Amniotic epithelial cell (primary cell): Measurements from ENCODE around the gene CFDP1.
"Not testable (repeated sequence)": the region's sequence is repeated elsewhere in the genome, so short reads cannot be mapped to it uniquely, and the experiment has no call there.

Source experiments
- DNase-seq: peaks from one replicate; pipeline ENCODE4 v3.0.0-alpha.2; 2010; ENCODE audit warnings: low read depth

The CFDP1 gene

DNA sequence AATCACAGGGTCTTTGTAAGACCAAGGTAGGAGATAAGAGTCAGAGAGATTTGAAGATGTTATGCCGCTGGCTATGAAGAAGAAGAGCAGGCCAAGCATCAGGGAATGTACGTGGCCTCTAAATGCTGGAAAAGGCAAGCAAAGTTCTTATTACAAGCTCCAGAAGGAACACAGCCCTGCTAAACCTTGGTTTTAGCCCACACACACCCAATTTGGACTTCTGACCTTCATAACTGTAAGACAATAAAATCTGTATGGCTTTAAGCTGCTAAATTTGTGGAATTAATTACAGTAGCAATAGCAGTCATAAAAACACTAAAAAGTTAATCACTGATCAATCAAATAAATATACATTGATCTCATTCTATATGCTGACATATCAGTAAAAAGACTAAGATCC is 25.1 kb upstream of the CFDP1 start:
- no peak for DNase-seq

DNA sequence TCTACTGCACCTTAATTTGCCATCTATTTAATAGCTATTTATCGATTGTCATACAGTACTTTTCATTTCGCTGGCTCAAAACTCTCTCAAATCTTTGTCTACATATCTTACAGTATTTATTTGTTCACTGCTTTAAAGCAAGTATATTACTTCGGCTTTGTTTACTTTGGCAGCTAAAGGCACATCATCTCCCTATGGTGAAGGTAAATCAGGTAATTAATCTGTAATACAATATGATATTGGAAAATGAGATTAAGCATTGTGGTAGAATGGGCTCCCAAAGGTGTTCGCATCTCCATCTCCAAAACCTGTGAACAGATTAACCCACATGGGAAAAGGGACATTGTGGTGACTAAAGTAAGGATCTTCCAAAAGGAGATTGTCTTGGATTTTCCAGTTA is 24.7 kb upstream of the CFDP1 start:
- no peak for DNase-seq

DNA sequence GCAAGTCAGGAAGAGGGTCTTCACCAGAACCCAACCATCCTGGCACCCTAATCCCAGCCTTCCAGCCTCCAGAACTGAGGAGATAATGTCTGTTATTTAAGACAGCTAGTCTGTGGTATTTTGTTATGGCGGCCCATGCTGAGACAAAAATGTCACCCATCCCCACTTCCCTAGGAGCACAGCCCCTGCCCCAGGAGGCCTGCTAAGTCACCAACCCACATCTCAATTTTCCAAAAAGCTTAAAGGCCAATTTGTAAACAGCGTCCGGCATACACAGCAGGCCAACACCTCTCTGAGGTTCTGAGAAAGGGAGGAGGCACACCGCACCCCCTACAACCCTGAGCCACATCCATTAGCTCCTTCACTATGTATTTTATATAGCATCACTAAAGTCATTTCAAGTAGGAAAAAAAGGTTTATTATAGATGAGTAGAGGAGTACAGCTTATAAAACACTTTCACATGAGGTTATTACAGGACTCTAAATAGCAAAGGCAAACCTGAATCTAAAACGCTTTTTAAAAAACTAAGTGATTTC is 24.2 kb upstream of the CFDP1 start:
- DNase-seq: no peak

DNA sequence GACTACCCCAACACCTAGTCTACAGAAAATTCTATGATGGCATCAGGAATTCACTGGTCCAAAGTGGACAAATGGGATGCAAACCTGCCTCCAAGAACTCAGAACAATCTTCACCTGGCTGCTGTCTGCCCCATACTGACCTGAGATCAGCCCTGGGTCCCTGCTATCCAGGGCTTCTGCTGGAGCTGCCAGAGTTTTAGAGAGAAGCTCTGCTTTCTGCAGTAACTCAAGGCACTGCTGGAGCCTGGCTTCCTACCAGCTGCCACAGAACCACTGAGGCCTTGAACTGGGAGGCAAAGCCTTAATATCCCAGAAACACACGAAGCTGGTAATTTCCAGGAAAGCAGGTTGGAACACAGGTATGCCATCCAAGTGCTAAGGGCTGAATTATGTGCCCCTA is 23.7 kb upstream of the CFDP1 start:
- DNase-seq: no peak

DNA sequence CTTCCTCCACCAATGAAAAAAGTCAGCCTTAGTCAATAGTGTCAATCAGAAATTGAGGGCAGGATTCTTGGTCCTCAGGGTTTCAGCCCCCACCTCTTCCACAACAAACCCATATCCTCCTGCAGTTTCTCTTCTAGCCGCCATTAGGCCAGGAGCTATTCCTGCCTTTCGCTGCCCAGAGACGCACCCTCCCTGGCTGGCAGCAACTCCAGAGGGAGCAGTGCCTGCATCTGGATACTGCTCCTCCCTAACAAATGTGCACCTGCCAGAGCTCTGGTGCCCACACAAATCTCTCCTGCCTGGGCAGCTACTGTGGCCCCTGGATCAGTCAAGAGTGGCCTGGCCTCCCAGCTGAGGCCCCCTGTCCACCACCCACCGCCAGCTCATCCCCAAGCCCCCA is 23.2 kb upstream of the CFDP1 start:
- DNase-seq: not testable (repeated sequence)

DNA sequence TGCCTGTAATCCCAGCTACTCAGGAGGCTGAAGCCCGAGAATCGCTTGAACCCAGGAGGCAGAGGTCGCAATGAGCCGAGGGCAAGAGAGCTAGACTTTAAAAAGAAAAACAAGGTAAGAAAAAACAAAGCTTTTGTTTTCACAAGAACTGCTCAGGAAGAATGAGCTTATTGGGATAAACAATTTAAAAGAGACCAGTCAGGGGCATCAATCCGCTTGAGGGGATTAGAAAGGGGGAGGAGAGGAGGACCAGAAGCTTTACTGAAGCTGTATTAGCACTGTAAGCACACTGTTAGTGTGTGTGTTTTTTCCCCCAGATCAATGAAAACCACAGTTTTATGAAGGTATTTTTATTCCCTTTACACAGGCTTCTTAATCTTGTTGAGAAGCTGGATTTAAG is 22.4 kb upstream of the CFDP1 start:
- DNase-seq: no peak

DNA sequence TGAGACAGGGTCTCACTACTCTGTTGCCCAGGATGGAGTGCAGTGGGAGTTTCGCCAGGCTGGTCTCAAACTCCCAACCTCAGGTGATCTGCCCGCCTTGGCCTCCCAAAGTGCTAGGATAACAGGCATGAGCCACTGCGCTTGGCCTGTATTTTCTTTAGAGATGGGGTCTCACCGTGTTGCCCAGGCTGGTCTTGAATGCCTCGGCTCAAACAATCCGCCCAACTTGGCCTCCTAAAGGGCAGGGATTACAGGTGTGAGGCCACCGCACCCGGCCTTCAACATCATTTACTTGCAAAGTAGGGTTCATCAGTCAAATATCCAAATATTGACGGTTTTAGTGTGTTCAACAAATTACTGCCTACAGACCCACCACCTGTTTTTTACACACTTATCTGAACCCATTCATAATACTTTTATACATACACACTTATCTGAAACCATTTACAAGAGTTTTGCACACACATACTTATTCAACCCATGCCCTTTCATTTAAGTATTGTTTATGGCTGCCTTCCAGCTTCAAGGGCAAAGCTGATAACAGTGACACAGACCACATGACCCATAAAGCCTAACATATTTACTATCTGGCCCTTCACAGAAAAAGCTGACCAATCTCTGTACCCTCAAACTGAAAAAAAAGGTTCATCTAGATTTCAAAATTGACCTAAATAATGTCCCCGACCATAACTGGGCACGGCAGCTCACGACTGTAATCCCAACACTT is 19.3 kb upstream of the CFDP1 start:
- DNase-seq: no peak

DNA sequence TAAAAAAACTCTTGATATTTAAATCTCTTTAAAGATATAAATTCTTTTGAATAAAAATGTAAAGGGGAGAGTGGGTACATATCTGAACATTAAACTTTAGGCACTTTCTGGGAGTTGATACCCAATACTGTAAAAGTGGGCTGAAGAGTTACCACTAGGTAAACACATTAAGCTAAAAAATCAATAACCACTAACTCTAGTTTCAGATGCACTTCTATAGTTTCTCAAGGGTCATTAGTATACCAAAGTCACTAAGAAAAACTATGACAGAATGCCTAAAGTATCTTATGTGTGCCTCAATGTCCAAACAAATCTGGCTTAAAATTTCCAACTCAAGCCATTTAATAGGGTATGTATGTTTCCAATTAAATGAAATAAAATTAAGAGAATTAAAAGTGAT is 13.1 kb upstream of the CFDP1 start:
- no peak for DNase-seq

DNA sequence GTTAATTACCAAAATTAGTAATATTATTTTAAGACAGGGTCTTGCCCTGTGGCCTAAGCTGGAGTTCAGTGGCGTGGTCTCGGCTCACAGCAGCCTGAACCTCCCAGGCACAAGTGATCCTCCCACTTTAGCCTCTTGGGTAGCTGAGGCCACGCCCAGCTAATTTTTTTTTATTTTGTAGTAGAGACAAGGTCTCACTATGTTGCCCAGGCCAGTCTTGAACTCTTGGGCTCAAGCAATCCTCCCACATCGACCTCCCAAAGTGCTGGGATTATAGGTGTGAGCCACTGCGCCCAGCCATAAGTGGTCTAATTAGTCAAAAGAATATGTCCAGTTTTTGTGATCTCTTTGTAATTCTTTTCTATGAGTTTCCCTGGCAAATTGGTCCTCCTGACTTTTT is 12.0 kb upstream of the CFDP1 start:
- no peak for DNase-seq

DNA sequence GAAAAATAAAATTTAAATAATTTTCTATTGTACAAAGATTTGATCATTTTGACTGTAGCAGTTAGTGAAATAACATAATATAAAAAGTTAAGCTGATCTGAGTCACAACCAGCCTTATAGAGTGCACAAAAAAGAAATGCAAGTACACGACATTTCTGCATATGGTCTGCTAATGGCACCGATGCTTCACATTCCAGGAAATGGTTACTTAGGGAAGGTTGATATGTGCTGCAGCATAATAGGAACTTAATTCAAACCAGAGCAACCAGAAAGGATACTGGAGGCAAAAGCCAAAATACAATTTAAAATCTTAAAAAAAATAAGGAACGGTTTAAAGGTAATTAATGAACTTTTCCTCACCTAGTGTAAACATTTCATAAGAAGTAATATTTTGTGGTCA is 10.0 kb upstream of the CFDP1 start:
- DNase-seq: no peak

DNA sequence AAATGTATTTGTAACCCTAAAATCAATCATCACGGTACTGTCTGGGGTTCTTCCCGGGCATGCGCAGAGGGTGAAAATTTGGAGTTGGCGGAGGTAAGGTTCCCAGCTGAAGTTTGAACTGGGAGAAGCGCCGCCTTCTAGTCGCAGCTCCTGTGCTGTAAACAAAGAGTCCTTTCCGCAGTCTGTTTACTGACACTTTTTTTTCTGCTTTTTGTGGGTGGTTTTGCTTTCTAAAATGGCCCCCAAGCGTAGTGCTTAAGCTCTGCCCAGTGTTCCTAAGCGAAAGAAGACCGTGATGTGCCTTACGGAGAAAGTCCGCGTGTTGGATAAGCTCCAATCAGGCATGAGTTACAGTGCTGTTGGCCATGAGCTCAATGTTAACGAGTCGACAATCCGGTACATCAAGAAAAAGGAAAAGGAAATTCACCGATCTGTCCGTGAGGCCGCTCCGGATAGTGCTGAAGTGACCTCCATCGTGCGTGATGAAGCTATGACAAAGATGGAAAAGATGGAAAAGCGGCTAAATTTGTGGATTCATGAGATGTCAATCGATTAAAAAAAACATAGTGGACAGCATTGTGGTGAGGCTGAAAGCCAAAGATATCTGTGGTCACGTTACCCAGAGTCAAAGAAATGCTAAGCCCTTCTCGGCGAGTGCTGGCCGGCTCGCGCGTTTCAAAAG is 570 bp upstream of the CFDP1 start:
- DNase-seq: peak; percentile 97

DNA sequence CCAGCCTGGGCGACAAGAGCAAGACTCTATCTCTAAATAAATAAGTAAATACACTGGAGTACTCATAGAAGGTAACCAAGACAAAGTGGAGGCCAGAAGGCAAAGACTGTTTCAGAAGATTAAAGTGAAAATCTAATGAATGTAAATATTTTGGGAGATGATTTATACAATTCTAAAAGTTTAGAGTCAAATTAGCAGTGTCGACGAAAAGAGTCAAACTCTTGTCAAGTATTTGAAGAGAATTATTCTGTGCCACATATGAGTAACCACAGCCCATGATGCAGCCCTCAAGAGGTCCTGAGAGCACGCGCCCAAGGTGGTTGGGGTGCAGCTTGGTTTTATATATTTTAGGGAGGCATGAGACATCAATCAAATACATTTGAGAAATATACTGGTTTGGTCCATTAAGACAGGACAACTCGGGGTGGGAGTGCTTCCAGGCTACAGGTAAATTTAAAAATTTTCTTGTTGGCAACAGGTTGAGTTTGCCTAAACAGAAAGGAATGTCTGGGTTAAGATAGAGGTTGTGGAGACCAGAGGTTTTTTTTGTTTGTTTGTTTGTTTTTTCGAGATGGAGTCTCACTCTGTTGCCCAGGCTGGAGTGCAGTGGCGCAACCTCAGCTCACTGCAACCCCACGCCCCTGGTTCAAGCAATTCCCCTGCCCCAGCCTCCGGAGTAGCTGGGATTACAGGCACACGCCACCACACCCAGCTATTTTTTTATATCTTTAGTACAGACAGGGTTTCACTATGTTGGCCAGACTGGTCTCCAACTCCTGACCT is 3.5 kb downstream of the CFDP1 start:
- no peak for DNase-seq

DNA sequence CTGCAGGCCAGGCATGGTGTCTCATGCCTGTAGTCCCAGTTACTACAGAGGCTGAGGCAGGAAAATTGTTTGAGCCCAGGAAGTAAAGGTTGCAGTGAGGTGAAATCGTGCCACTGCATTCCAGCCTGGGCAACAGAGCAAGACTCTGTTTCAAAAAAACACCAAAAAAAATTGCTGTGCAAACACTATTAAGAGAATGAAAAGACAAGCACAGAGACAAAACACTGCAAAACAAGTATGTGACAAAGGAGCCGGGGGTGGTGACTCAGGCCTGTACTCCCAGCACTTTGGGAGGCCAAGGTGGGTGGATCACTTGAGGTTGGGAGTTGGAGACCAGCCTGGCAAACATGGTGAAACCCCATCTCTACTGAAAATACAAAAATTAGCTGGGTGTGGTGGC is 6.8 kb downstream of the CFDP1 start:
- DNase-seq: not testable (repeated sequence)

DNA sequence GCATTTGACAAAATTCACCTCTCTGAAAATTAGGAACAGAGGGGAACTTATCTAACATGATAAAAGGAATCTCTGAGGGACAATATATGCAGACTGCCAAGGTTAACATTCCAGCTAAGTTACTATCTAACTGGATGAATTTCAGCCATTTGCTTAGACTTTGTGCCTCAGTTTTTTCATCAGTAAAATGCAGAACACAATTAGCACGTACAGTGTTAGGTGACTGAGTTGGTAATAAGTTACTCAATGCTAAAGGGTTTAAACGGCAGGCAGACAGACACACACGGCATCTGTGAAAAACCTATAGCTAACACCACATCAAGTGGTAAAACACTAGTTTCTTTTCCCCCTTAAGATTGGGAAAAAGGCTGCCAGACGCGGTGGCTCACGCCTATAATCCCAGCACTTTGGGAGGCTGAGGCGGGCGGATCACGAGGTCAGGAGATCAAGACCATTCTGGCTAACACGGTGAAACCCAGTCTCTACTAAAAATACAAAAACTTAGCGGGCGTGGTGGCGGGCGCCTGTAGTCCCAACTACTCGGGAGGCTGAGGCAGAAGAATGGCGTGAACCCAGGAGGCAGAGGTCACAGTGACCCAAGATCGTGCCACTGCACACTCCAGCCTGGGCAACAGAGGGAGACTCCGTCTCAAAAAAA is 9.1 kb downstream of the CFDP1 start:
- DNase-seq: not testable (repeated sequence)

DNA sequence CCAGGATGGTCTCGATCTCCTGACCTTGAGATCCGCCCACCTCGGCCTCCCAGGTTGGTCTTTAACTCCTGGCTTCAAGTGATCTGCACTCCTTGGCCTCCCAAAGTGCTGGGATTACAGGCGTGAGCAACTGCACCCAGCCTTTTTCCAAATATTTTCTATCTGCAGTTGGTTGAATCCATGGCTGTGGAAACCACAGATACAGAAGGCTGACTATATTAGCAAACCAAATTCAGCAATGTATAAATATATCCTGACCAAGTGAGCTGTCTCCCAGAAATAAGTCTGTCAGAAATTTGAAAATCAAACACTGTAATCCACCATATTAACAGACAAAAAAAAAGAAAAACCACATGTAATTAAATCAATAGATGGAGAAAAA is 9.6 kb downstream of the CFDP1 start:
- no peak for DNase-seq

DNA sequence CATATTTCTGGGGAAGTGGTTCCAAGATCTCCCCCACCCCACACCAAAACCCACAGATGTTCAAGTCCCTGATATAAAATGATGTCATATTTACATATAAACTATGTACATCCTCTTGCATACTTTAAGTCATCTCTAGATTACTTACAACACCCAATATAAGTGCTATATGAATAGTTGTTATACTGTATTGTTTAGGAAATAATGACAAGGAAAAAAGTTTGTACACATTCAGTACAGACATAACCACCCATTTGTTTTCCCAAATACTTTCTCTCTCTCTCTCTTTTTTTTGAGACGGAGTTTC is 11.5 kb downstream of the CFDP1 start:
- DNase-seq: no peak

DNA sequence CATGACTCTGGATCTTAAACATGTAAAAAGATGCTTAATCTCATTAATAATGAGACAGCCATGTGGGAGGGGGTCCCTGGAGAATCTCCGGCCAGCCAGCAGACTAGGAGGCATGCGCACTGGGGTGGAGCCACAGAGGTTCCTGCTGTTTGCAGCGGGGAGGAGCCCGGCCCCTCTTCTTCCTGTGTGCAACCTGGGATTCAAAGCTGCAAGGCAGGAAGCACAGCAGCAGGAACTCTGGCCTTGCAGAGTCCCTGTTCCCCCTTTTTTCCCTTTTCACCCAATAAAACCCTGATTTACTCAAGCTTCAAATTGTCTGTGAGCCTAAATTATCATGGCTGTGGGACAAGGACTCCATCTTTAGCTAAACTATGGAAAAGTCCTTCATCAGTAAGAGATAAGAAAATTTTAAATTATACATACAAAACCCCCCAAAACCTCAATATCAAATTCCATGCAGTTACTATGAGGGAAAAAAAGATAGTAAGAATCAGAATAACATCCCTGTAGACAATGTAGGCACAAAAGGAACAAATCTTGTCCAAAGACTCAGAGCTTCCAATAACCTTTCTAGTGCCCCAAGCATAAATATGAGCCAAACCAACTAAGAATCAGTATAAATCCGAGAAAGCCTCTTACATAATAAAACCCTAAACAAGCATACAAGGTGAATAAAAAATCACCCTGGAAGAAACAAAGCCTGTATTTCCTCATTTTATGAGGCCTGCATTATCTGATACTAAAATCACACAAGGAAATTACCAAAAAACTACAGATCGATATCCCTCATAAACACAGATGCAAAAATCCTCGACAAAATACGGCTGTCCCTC is 12.1 kb downstream of the CFDP1 start:
- DNase-seq: peak; percentile 68

DNA sequence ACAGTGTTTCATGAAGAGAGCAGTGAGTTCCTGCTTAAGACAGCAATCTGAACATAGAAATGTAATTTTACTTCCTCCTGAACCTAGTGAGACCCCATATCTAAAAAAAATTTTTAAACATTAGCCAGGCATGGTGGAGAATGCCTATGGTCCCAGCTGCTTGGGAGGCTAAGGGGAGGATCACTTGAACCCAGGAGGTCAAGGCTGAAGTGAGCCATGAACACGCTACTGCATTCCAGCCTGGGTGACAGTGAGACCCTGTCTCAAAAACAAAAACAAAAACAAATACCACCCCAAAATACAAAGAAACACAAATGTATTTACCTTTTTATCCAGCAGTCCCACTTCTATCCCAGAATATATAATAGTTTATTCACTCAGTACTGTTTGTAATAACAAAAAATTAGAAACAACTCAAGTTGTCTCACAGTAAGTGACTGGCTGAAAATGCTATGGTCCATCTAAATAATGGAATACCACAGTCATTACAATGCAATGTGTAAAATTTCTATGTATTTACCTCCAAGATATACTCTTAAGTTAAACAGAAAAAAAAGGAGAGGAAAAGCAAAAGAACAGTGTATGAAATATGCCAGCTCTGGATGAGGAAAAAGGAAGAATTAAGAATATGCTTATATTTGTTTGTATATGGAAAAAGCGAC is 16.3 kb downstream of the CFDP1 start:
- DNase-seq: no peak

DNA sequence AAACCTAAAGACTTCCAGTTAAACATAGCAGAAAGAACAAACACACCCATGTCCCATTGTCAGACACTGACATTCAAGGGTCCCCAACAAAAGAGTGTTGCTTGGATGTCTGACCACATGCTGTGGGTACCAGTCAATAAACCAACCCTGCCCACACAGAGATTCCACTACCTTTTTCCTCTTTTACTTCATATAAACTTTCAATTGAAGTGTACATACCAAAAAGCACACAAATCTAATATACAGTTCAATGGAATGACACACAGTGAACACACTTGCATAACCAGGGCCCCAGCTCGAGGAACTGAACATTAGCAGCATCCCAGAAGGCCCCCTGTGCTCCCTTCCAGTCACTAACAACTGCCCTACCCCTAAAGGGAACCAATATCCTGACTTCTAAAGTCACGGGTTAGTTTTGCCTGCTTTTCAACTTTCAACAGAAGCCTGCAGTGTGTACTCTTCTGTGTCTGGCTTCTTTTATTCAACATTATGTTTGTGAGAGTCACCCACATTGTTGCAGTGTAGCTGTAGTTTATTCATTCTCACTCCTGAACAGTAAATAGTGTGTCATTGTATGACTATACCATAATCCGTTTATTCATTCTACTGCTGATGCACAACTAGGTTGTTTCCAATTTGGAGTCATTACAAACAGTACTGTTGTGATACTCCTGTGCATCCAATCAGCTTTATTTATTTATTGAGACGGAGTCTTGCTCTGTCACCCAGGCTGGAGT is 18.0 kb downstream of the CFDP1 start:
- DNase-seq: peak; percentile 16

DNA sequence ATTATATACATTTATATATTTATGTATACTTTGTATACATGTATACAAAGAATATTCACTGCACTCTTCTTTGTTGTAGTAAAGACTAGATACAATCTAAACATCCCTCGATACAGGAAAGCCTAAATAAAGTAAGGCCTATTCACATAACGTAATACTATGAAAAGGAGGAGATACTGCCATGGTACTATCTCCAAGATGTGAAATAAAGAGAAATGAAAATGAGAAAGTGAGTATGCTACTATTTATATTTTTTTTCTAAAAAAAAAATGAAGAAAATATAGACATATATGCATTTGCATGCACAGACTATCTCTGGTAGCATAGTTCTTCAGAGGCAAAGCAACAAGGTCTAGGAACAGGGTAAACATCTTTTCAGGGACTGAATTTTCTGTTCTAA is 19.4 kb downstream of the CFDP1 start:
- DNase-seq: no peak
